ENCODE data around the gene EIF4G1. TPM values are rescaled to one million over a fixed set of nuclear protein-coding genes. Genes with fewer than 3 reads are reported as not detected.

EIF4G1 gene
- total RNA-seq, 1 donor from 2014 or later, result 381 TPM

GRCh38 chr3:184378651-184379357 is 64.4 kb downstream of the EIF4G1 start:
- no peak for TF ChIP-seq CTCF (IDR thresholded peaks at IDR 0.05; ENCODE audit: insufficient read depth, low read length, poor library complexity, severe bottlenecking)

DNA sequence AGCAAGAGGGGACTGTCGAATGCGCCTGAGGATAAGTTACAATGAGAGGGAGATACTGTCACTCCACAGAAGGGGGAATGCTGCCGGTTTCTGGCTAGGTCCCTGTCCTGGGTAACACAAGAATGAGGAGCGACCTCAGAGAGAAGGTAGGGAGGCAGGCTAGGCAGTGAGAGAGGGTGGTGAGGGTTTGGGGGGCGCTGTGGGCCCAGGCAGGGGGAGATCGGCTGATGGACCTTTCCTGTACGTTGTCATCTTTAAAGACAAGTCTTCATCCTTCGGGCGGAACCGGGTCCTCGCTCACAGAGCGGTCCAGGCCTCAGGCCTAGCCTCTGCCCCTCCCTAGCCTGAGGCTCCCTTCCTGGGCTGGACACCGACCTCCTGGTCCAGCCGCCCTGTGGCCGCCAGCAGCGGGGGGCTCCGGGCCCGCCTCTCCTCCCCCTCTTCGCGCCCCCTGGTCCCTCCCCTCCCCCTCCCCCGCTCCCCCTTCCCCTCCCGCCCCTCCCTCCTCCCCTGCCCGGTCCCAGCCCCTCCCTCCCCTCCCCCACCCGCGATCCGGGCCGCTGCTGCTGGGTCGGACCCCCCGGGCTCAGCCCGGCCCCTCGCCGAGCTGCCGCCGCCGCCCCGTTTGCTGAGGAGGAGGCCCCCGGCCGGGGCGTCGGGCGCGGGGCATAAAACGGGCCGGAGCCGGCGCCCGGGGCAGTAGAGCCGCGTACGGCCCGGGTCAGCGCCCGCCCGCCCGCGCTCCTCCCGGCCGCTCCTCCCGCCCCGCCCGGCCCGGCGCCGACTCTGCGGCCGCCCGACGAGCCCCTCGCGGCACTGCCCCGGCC is 65.2 kb downstream of the EIF4G1 start, which contains the start of gene CHRD:
CHRD (plus strand) TSS at position 697 of the 827 bp plus-strand sequence. CDS start 265 bp downstream, outside the sequence.
- no peaks in the 10 kb centered on the region for H3K36me3 ChIP-seq (ENCODE audit: control insufficient read depth, insufficient read depth, low read length)
- peaks cover 71% of the 10 kb centered on the region for H3K27me3 ChIP-seq (ENCODE audit: control insufficient read depth, insufficient read depth, low read length)
- TF ChIP-seq CTCF (IDR thresholded peaks at IDR 0.05; ENCODE audit: insufficient read depth, low read length, poor library complexity, severe bottlenecking), result no peak
- no peak for DNase-seq (ENCODE audit: low read depth)
- H3K4me3 ChIP-seq (ENCODE audit: low read depth, low read length), result peak within 1 kb of the TSS; percentile 19

More at GRCh38 chr3:184378651-184379357, 64.4 kb downstream of the EIF4G1 start:
- Histone ChIP-seq H3K36me3 (ENCODE audit: control insufficient read depth, insufficient read depth, low read length) (no peaks in the 10 kb centered on the region), H3K4me3 (ENCODE audit: low read depth, low read length) (no peak overlapping the region), H3K27me3 (ENCODE audit: control insufficient read depth, insufficient read depth, low read length) (peaks cover 67% of the 10 kb centered on the region)
- no peak for DNase-seq (ENCODE audit: low read depth)

DNA sequence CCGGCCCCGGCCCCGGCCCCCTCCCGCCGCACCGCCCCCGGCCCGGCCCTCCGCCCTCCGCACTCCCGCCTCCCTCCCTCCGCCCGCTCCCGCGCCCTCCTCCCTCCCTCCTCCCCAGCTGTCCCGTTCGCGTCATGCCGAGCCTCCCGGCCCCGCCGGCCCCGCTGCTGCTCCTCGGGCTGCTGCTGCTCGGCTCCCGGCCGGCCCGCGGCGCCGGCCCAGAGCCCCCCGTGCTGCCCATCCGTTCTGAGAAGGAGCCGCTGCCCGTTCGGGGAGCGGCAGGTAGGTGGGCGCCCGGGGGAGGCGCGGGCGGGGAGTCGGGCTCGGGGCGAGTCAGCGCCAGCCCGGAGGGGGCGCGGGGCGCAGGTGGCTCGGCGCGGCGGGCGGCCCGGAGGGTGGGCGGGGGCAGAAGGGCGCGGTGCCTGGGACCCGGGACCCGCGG is 65.8 kb downstream of the EIF4G1 start:
- no peak for TF ChIP-seq CTCF (IDR thresholded peaks at IDR 0.05; ENCODE audit: insufficient read depth, low read length, poor library complexity, severe bottlenecking)
- peaks cover 76% of the 10 kb centered on the region for H3K27me3 ChIP-seq (ENCODE audit: control insufficient read depth, insufficient read depth, low read length)
- no peaks in the 10 kb centered on the region for H3K36me3 ChIP-seq (ENCODE audit: control insufficient read depth, insufficient read depth, low read length)
- DNase-seq (ENCODE audit: low read depth), result no peak
- no peak overlapping the region for H3K4me3 ChIP-seq (ENCODE audit: low read depth, low read length)

GRCh38 chr3:184380627-184381260 is 66.3 kb downstream of the EIF4G1 start:
- no peak for TF ChIP-seq CTCF (IDR thresholded peaks at IDR 0.05; ENCODE audit: insufficient read depth, low read length, poor library complexity, severe bottlenecking)
- DNase-seq (ENCODE audit: low read depth), result no peak
- Histone ChIP-seq H3K36me3 (ENCODE audit: control insufficient read depth, insufficient read depth, low read length) (no peaks in the 10 kb centered on the region), H3K27me3 (ENCODE audit: control insufficient read depth, insufficient read depth, low read length) (peaks cover 76% of the 10 kb centered on the region), H3K4me3 (ENCODE audit: low read depth, low read length) (peak overlapping the region; percentile 19)

DNA sequence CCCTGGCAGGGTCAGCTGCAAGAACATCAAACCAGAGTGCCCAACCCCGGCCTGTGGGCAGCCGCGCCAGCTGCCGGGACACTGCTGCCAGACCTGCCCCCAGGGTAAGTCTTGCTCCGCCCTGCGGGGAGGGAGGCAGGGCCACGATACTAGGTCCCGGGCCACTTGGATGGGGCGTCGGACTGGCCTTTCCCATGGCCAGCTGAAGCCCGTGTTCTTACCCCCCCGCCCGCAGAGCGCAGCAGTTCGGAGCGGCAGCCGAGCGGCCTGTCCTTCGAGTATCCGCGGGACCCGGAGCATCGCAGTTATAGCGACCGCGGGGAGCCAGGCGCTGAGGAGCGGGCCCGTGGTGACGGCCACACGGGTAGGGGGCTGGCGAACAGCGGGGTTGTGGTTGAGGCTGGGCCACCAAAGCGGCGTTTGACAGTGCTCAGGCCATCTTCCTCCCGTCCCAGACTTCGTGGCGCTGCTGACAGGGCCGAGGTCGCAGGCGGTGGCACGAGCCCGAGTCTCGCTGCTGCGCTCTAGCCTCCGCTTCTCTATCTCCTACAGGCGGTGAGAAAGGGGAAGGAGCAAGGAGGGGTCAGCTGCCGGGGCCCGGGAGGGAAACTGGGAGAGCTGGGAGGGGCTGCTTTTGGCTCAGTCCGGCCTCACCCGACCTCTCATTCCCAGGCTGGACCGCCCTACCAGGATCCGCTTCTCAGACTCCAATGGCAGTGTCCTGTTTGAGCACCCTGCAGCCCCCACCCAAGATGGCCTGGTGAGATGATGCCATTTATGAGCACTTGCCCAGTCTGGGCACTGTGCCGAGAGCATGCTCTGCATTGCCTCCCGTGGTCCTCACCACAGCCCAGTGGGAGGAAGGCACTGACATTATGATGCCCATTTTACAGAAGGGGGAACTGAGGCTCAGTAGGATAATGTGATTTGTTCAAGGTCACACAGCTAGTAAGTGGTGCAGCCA is 67.1 kb downstream of the EIF4G1 start:
- TF ChIP-seq CTCF (IDR thresholded peaks at IDR 0.05; ENCODE audit: insufficient read depth, low read length, poor library complexity, severe bottlenecking), result no peak
- Histone ChIP-seq H3K36me3 (ENCODE audit: control insufficient read depth, insufficient read depth, low read length) (no peaks in the 10 kb centered on the region), H3K27me3 (ENCODE audit: control insufficient read depth, insufficient read depth, low read length) (peaks cover 76% of the 10 kb centered on the region), H3K4me3 (ENCODE audit: low read depth, low read length) (no peak overlapping the region)
- DNase-seq (ENCODE audit: low read depth), result no peak
